IPS DF 19.7 (cell line): ENCODE data around the gene VSTM1.

Source experiments
- DNase-seq: peaks from one replicate; pipeline ENCODE4 v3.0.0-alpha.2; 2013; ENCODE audit warnings: low read depth, low spot score

The VSTM1 gene

GRCh38 chr19:54011507-54012211 is 52.0 kb downstream of the VSTM1 start:
- no peak for DNase-seq

DNA sequence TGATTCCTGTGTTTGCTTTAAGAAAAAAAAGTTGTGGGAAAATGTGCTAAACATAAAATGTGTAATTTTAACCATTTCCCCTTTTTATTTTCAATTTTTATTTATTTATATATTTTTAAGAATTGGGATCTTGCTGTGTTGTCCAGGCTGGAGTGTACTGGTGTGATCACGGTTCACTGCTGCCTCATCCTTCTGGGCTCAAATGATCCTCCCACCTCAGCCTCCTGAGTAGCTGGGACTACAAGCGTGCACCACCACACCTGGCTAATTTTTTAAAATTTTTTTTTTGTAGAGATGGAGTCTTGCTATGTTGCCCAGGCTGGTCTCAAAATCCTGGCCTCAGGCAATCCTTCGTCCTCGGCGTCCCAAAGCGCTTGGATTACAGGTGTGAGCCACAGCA is 53.2 kb downstream of the VSTM1 start:
- no peak for DNase-seq

- no peak for DNase-seq
Observed at GRCh38 chr19:54009440-54009839, 54.3 kb downstream of the VSTM1 start.

DNA sequence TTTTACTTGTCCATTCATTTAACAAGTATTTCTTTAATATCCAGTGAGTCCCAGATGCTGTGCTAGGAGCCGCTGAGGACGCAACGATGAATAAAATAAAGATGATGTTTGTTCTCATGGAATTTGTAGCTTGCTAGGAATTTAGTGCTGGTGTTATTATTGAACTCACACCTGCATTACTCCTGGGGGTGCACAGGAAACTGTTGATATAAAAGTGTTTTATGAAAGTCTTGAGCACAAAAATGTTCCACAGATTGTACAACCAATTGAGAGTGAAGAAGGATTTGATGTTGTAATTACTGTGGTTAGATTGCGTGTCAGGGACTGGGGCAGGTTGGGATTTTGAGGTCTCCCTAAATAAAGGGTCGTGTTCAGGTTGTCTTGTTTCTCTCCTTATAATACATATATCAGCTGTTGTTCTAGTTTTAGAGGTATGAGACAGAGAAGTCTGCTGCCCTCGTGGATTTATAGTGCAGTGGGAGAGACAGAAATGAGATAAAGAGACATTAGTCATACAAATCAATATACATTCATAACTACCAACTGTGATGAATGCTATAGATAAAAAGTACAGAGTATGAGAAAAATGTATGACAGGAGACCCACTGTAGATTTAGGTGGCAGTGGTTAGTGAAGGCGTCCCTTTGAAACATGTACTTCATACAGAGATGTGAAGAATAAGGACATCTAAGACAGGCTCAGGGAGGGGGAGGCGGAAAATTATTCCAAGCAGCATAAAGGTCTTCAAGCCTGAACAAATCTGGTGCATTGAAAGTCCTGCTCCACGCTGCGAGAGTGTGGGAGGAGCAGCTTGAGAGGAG is 61.0 kb downstream of the VSTM1 start:
- DNase-seq, result no peak

- DNase-seq, result no peak
Observed at GRCh38 chr19:54001496-54001895, 62.2 kb downstream of the VSTM1 start.

GRCh38 chr19:53999694-54000093 is 64.0 kb downstream of the VSTM1 start:
- DNase-seq, result no peak

DNA sequence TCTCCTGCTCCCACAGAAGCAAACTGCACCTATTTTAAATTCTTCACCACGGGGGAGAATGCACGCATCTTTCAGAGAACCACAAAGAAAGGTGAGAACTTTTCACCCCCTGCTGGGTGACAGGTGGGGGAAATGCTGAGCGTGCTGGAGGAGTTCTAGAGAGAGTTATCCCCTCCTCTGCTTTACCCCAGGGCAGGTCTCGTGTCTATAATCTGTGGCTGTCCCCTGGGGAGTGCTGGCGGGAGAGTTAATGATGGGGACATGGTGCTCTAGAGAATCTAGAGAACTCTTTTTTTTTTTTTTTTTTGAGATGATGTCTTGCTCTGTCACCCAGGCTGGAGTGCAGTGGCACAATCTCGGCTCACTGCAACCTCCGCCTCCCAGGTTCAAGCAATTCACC is 65.5 kb downstream of the VSTM1 start:
- DNase-seq, result no peak

DNA sequence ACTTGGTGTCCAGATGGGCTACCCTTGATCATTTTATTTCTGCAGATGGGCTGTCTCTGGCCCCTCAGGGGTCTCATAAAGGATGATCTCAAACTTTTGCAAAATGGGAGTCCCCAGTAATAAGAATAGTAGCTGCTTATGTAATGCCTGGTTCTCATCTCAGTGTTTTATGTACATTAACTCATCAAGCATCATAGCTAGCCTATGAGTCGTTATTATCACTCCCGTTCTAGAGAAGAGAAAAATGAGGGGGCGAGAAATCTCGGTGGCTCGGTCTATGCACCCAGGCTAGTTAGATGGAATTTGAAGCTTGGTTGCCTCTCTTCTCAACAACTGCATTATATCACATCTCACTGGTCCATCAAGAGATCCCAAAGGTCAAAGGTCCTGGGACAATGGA is 68.9 kb downstream of the VSTM1 start:
- DNase-seq, result no peak

DNA sequence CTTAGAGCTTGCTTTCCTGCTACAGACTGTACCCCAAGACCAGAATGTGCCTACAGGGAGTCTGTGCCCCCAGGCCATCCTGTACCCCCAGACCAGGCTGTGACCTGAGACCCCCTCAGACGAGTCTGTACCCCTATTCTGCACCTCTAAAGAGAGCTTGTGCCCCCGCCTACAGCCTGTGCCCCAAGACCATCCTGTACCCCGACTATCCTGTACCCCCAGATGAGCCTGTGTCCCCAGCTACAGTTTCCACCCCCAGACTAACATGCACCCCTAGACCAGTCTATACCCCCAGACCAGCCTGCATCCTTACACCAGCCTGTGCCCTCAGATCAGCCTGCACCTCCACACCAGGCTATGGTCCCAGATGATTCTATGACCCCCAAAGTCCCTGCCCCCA is 70.2 kb downstream of the VSTM1 start:
- DNase-seq, result no peak

- DNase-seq, result no peak
Observed at GRCh38 chr19:53992815-53993214, 70.9 kb downstream of the VSTM1 start.

GRCh38 chr19:53992211-53992610 is 71.5 kb downstream of the VSTM1 start:
- DNase-seq, result no peak

DNA sequence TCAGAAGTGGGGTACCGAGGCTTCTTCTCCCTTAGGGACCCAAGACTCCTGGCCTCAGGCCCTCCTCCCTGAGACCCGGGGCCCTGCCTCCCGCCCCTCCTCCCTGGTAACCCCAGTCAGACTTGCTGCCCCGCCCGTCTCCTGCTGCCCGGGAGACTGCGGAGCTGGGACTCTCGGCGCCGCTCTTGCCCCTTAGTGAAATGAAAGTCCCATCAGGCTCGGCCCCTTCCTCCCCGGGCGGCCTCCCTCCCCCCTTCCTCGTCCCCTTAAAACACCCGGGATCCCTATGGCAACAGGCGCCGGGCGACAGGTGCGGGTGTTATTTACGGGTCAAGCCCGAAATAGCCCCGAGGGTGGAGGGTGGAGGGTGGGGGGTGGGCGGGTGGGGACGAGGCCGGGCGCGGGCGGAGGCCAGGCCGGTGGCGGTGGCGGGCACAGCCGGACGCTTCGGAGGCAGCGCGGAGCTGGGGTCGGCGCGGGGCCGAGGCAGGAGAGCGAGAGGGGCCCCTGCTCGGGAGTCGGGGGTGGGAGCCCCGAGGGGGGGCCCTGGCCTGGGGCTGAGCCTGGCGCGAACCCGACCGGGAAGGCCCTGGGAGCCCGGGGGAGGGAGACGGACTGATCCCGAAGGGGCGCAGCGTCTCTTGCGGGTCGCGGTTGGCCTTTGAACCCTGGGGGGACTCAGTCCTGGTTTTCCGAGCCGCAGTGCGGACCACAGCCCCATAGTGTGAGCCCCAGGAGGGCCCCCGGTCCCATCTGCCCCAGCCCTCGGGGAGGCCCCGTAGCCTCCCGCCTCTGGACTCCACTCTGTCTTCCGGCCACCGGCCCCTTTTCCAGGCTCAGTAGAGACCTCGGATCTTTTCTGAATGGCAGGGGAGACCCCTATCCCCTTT is 72.2 kb downstream of the VSTM1 start, which contains the start of gene CACNG6:
CACNG6 (plus strand) TSS at position 414 of the 890 bp plus-strand sequence. CDS start 1,241 bp downstream, outside the sequence.
- DNase-seq, result no peak
